HepG2 (cell line): ENCODE results near the gene ZNF618. TPM values are rescaled to one million over a fixed set of nuclear protein-coding genes. Genes with fewer than 3 reads are reported as not detected.

Experiments
- ZBTB4 ChIP-seq: sonication (generic); formaldehyde crosslinking; IDR thresholded peaks from 2 replicates; pipeline ENCODE4 v1.4.0; 2020; ENCODE audit warnings: missing genetic modification reagents, mild to moderate bottlenecking, borderline replicate concordance
- ZNF768 ChIP-seq: sonication (generic); formaldehyde crosslinking; IDR thresholded peaks from 2 replicates; pipeline ENCODE4 v1.4.0; 2020; ENCODE audit warnings: missing genetic modification reagents
- polyA plus RNA-seq, 8 experiments: library from polyadenylated mRNA; depleted of rRNA in 3 of 8; stranded (reverse) in 7 of 8; unstranded in 1 of 8; fragments of >200 nt; fragmentation: Illumina TruSeq in 4 of 8; extraction: Trizol in 4 of 8; gene quantifications; 2 replicates each; pipeline versions ENCODE4 v1.2.1 to v1.2.3, GENCODE V29; 2011 to 2016; ENCODE audit warnings: low read depth in 4 of 8, missing spikeins in 1 of 8, mixed read lengths in 1 of 8; ENCODE audit not compliant: insufficient read depth in 1 of 8
- total RNA-seq, 5 experiments: library from RNA; depleted of rRNA; stranded (reverse); fragments of >200 nt; fragmentation: Illumina TruSeq; extraction: Trizol; gene quantifications; 2 replicates each; pipeline ENCODE4 v1.2.3, GENCODE V29; 2016; ENCODE audit warnings: low read depth in 1 of 5
- TF ChIP-seq, protein P1 (sequence below), 2 experiments: fragments of 450-650 bp in 1 of 2; sonication (generic) in 1 of 2; formaldehyde crosslinking in 1 of 2; IDR thresholded peaks; 2 replicates each; pipeline versions ENCODE4 v1.6.1 to v1.8.0; 2016 to 2022; ENCODE audit warnings: antibody characterized with exemption in 1 of 2, mild to moderate bottlenecking in 1 of 2, missing genetic modification reagents in 1 of 2
- TF ChIP-seq, protein P2 (sequence below): sonication (generic); formaldehyde crosslinking; IDR thresholded peaks from 2 replicates; pipeline ENCODE4 v1.9.0; 2022; ENCODE audit warnings: missing genetic modification reagents, mild to moderate bottlenecking, borderline replicate concordance

The ZNF618 gene
- total and polyA plus RNA-seq, 2 of the 13 experiments (the other 11 are each of a cell fraction or from before 2014, with no cell fraction given): 0.07 TPM

DNA sequence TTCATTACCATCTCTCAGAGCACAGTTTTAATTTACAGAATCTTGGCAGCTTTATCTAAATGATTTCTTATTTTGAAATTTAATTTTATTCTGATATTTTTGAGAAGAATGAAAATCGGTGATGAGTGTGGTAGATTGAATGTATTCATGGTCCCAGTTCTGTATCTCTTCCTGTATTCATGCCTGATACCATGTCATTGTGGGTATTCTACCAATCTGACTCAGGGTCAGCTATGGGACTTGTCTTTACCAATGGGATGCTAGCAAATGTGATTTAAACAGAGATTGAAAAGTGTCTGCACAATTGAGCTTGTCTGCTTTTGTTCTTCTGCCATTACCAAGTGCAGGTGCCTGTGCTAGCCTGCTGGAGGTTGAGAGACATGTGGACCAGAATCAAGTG lies 17.8 kb upstream of the ZNF618 start (continued):
- TF ChIP-seq, protein P1, sequence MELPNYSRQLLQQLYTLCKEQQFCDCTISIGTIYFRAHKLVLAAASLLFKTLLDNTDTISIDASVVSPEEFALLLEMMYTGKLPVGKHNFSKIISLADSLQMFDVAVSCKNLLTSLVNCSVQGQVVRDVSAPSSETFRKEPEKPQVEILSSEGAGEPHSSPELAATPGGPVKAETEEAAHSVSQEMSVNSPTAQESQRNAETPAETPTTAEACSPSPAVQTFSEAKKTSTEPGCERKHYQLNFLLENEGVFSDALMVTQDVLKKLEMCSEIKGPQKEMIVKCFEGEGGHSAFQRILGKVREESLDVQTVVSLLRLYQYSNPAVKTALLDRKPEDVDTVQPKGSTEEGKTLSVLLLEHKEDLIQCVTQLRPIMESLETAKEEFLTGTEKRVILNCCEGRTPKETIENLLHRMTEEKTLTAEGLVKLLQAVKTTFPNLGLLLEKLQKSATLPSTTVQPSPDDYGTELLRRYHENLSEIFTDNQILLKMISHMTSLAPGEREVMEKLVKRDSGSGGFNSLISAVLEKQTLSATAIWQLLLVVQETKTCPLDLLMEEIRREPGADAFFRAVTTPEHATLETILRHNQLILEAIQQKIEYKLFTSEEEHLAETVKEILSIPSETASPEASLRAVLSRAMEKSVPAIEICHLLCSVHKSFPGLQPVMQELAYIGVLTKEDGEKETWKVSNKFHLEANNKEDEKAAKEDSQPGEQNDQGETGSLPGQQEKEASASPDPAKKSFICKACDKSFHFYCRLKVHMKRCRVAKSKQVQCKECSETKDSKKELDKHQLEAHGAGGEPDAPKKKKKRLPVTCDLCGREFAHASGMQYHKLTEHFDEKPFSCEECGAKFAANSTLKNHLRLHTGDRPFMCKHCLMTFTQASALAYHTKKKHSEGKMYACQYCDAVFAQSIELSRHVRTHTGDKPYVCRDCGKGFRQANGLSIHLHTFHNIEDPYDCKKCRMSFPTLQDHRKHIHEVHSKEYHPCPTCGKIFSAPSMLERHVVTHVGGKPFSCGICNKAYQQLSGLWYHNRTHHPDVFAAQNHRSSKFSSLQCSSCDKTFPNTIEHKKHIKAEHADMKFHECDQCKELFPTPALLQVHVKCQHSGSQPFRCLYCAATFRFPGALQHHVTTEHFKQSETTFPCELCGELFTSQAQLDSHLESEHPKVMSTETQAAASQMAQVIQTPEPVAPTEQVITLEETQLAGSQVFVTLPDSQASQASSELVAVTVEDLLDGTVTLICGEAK (IDR thresholded peaks at IDR 0.05): no peak
- TF ChIP-seq, protein P1 (CRISPR knock-in tag; IDR thresholded peaks at IDR 0.05): no peak
- TF ChIP-seq ZNF768 (no peak), ZBTB4 (CRISPR knock-in tag) (no peak)
- TF ChIP-seq, protein P2, sequence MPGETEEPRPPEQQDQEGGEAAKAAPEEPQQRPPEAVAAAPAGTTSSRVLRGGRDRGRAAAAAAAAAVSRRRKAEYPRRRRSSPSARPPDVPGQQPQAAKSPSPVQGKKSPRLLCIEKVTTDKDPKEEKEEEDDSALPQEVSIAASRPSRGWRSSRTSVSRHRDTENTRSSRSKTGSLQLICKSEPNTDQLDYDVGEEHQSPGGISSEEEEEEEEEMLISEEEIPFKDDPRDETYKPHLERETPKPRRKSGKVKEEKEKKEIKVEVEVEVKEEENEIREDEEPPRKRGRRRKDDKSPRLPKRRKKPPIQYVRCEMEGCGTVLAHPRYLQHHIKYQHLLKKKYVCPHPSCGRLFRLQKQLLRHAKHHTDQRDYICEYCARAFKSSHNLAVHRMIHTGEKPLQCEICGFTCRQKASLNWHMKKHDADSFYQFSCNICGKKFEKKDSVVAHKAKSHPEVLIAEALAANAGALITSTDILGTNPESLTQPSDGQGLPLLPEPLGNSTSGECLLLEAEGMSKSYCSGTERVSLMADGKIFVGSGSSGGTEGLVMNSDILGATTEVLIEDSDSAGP (CRISPR knock-in tag): no peak
